ENCODE data around the gene CDK6. TPM values are rescaled to one million over a fixed set of nuclear protein-coding genes. Genes with fewer than 3 reads are reported as not detected.

The CDK6 gene
- total and polyA plus RNA-seq, 2 experiments from 2014 or later, result 17.8 to 61.5 TPM

DNA sequence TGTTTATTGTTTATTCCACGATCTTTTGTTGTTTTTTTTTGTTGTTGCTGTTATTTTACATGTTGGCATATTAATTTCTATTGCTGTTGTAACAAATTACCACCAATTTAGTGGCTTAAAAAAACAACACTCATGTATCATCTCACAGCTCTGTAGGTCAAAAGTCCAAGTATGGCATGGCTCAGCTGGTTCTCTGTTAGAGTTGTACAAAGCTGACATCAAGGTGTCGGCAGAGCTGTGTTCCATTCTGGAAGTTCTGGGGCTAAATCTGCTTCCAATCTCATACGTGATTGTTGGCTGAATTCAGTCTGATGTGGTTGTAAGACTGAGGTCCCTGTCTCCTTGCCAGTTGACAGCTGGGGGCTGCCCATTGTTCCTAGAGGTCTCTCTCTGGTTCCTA is 186.0 kb downstream of the CDK6 start:
- 88 to 92% methylated on average over 3 of the region's 3 CpGs for WGBS, 2 experiments (ENCODE audit: low coverage in 1 of 2, low lambda C conversion rate in 2 of 2, missing lambda C conversion rate in 2 of 2)
- in situ Hi-C loops (cut with MboI), result no loop called here
- Histone ChIP-seq H4K20me1 (ENCODE audit: insufficient read depth) (no peaks in the 10 kb centered on the region), H3K4me1 (ENCODE audit: insufficient read depth) (peaks cover 2% of the 10 kb centered on the region; the same call in 1 of the 2 replicates), H3K9ac (no peak overlapping the region), H3K9me3 (ENCODE audit: low read depth) (no peaks in the 10 kb centered on the region), H3K27ac (no peak overlapping the region), H3K36me3 (ENCODE audit: low read depth) (no peaks in the 10 kb centered on the region), H3K4me2 (ENCODE audit: unreplicated experiment) (no peak overlapping the region), H3K27me3 (replicated peaks; ENCODE audit: insufficient read depth) (no peaks in the 10 kb centered on the region), H3F3A (ENCODE audit: insufficient read depth) (no peaks in the 10 kb centered on the region), H3K9me2 (ENCODE audit: insufficient read depth) (no peaks in the 10 kb centered on the region), H3K4me3 (no peak overlapping the region), H2AFZ (no peak overlapping the region), H3K79me2 (ENCODE audit: insufficient read depth) (peaks cover 98% of the 10 kb centered on the region)
- no peak for DNase-seq
- TF ChIP-seq EZH2phosphoT487 (IDR thresholded peaks at IDR 0.05; ENCODE audit: insufficient read depth, low read depth) (no peak), EZH2 (IDR thresholded peaks at IDR 0.05; ENCODE audit: insufficient read depth, poor library complexity, severe bottlenecking) (no peak)

DNA sequence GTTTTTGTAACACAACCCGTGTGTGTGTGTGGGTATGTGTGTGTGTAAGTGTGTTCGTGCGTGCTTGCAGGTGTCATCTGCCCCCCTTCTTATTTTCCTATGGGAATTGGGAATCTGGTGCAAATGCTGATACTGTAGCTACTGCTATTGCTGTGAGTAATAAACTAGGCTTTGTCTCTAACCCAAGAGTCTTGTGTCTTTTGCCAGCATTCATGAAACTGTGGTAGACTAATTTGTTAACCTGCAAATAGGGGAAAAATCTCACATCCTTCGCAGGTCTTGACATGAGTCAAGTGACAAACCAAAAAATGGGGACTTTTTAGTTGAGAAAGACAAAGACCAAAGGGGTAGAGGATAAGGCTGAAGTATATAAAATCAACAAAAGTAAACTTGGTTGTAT is 188.3 kb downstream of the CDK6 start:
- Histone ChIP-seq H3K79me2 (ENCODE audit: insufficient read depth) (peaks cover 85% of the 10 kb centered on the region), H3F3A (ENCODE audit: insufficient read depth) (peaks cover 21% of the 10 kb centered on the region), H3K27me3 (replicated peaks; ENCODE audit: insufficient read depth) (no peaks in the 10 kb centered on the region), H3K4me1 (ENCODE audit: insufficient read depth) (peaks cover 15% of the 10 kb centered on the region), H3K4me3 (no peak overlapping the region), H2AFZ (no peak overlapping the region), H4K20me1 (ENCODE audit: insufficient read depth) (no peaks in the 10 kb centered on the region), H3K36me3 (ENCODE audit: low read depth) (no peaks in the 10 kb centered on the region), H3K9ac (no peak overlapping the region), H3K9me2 (ENCODE audit: insufficient read depth) (no peaks in the 10 kb centered on the region), H3K9me3 (ENCODE audit: low read depth) (no peaks in the 10 kb centered on the region), H3K27ac (no peak overlapping the region), H3K4me2 (ENCODE audit: unreplicated experiment) (no peak overlapping the region)
- no peak for TF ChIP-seq EZH2phosphoT487 (IDR thresholded peaks at IDR 0.05; ENCODE audit: insufficient read depth, low read depth)
- TF ChIP-seq EZH2 (IDR thresholded peaks at IDR 0.05; ENCODE audit: insufficient read depth, poor library complexity, severe bottlenecking), result no peak
- DNase-seq, result no peak
- in situ Hi-C loops (cut with MboI), result no loop called here
- 97 to 98% methylated on average over 4 of the region's 4 CpGs for WGBS, 2 experiments (ENCODE audit: low coverage in 1 of 2, low lambda C conversion rate in 2 of 2, missing lambda C conversion rate in 2 of 2)

DNA sequence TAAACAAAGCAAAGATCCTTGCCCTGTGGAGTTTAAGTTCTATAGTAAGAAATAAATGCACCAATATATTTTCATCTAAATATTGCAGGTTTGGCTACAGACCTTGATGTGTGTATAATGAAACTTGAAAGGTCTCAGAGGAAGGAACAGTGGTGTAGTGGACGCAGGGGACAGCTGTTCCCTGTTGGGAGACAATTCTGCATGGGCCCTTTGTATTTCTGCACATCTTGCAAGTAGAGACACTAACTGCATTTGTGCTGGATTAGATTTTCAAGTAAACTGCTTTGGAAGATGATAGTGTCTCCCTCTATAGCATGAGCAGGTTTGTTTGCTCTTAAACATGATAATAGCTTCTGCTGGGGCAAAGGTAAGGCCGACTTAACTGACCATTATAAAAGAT is 188.7 kb downstream of the CDK6 start:
- no peak overlapping the region for H3K27ac ChIP-seq
- DNase-seq, result no peak
- peaks cover 26% of the 10 kb centered on the region for H3F3A ChIP-seq (ENCODE audit: insufficient read depth)
- no peaks in the 10 kb centered on the region for H4K20me1 ChIP-seq (ENCODE audit: insufficient read depth)
- no peak overlapping the region for H3K4me3 ChIP-seq
- no peak overlapping the region for H3K9ac ChIP-seq
- H3K9me3 ChIP-seq (ENCODE audit: low read depth), result no peaks in the 10 kb centered on the region
- no peak overlapping the region for H2AFZ ChIP-seq
- peaks cover 15% of the 10 kb centered on the region for H3K4me1 ChIP-seq (ENCODE audit: insufficient read depth)
- 97% methylated on average over 2 of the region's 2 CpGs for WGBS, 2 experiments (ENCODE audit: low coverage in 1 of 2, low lambda C conversion rate in 2 of 2, missing lambda C conversion rate in 2 of 2)
- TF ChIP-seq EZH2phosphoT487 (IDR thresholded peaks at IDR 0.05; ENCODE audit: insufficient read depth, low read depth), result no peak
- TF ChIP-seq EZH2 (IDR thresholded peaks at IDR 0.05; ENCODE audit: insufficient read depth, poor library complexity, severe bottlenecking), result no peak
- H3K4me2 ChIP-seq (ENCODE audit: unreplicated experiment), result no peak overlapping the region
- H3K36me3 ChIP-seq (ENCODE audit: low read depth), result no peaks in the 10 kb centered on the region
- peaks cover 85% of the 10 kb centered on the region for H3K79me2 ChIP-seq (ENCODE audit: insufficient read depth)
- in situ Hi-C loops (cut with MboI), result no loop called here
- no peaks in the 10 kb centered on the region for H3K27me3 ChIP-seq (replicated peaks; ENCODE audit: insufficient read depth)
- no peaks in the 10 kb centered on the region for H3K9me2 ChIP-seq (ENCODE audit: insufficient read depth)

DNA sequence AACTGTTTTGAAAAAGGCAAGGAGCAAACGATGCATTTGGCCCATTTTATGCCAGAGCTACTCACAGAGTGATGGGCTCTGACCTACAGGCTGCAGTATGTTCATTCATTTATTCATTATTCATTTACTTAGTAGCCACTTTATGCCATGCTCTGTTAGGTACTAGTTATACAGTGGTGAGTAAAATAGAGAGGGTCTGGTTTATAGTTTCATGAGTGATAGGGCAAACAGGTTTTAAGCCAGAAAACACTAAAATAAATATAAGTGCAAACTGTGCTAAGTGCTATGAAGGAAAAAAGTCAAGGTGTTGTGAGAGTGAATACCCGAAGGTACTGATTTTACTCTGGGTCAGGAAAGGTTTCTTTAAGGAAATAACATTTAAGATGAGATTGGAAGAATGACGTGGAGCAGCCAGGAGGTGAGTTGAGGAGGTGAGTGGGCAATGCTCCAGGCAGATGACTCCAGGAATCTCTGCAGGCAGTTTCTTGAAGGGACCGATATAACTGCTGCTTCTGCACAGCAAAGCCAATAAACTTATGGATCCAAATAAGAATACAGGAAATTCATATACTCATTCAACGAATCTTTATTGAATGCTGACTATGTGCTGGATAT is 189.3 kb downstream of the CDK6 start:
- TF ChIP-seq EZH2phosphoT487 (IDR thresholded peaks at IDR 0.05; ENCODE audit: insufficient read depth, low read depth) (no peak), EZH2 (IDR thresholded peaks at IDR 0.05; ENCODE audit: insufficient read depth, poor library complexity, severe bottlenecking) (no peak)
- Histone ChIP-seq H2AFZ (no peak overlapping the region), H3K36me3 (ENCODE audit: low read depth) (no peaks in the 10 kb centered on the region), H3K9ac (no peak overlapping the region), H3F3A (ENCODE audit: insufficient read depth) (peaks cover 31% of the 10 kb centered on the region), H4K20me1 (ENCODE audit: insufficient read depth) (no peaks in the 10 kb centered on the region), H3K9me2 (ENCODE audit: insufficient read depth) (no peaks in the 10 kb centered on the region), H3K4me1 (ENCODE audit: insufficient read depth) (peaks cover 20% of the 10 kb centered on the region), H3K27me3 (replicated peaks; ENCODE audit: insufficient read depth) (no peaks in the 10 kb centered on the region), H3K9me3 (ENCODE audit: low read depth) (no peaks in the 10 kb centered on the region), H3K4me2 (ENCODE audit: unreplicated experiment) (no peak overlapping the region), H3K4me3 (no peak overlapping the region), H3K27ac (no peak overlapping the region), H3K79me2 (ENCODE audit: insufficient read depth) (peaks cover 85% of the 10 kb centered on the region)
- in situ Hi-C loops (cut with MboI), result no loop called here
- 87 to 92% methylated on average over 5 of the region's 5 CpGs for WGBS, 2 experiments (ENCODE audit: low coverage in 1 of 2, low lambda C conversion rate in 2 of 2, missing lambda C conversion rate in 2 of 2)
- no peak for DNase-seq

All from GM23248 (cell line).